ENCODE measurements around the gene NPPC. TPM values are rescaled to one million over a fixed set of nuclear protein-coding genes. Genes with fewer than 3 reads are reported as not detected.
"Not testable (repeated sequence)": the region's sequence is repeated elsewhere in the genome, so short reads cannot be mapped to it uniquely, and the experiment has no call there.

The NPPC gene
- total RNA-seq, 2 donors from 2014 or later: not detected

DNA sequence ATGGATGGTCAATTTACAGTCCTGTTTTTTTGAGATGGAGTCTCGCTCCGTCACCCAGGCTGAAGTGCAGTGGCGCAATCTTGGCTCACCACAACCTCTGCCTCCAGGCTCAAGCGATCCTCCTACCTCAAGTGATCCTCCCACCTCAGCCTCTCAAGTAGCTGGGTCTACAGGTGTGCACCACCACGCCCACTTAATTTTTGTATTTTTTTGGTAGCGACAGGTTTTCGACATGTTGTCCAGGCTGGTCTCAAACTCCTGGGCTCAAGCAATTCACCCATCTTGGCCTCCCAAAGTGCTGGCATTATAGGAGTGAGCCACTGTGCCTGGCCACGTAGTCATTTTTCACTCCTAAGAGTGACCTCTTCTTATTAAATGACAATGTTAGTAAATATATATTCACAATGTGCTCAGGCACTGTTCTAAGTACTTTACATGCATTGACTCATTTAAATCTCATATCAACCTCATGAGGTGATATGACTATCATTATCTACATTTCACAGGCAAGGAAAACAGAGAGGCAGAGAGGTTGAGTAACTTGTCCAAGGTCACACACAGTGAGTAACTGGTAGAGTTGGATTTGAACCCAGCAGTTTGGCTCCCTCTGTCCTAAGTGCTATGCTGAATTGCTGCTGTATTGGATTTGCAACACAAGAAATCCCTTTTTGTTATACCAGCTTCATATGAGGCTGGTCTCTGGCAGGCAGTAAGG is 29.7 kb upstream of the NPPC start:
- H3K4me3 ChIP-seq: no peak overlapping the region
- peaks cover 1 to 3% of the 10 kb centered on the region in 2 donors for H3K4me1 ChIP-seq (ENCODE audit: control insufficient read depth in 1 of 2, low read depth in 2 of 2)
- ATAC-seq (ENCODE audit: insufficient number of reproducible peaks, low FRiP score, low read depth) (no peak), DNase-seq (ENCODE audit: low spot score) (no peak)
- H3K9me3 ChIP-seq: no peaks in the 10 kb centered on the region
- H3K36me3 ChIP-seq: no peaks in the 10 kb centered on the region
- TF ChIP-seq, protein P1, sequence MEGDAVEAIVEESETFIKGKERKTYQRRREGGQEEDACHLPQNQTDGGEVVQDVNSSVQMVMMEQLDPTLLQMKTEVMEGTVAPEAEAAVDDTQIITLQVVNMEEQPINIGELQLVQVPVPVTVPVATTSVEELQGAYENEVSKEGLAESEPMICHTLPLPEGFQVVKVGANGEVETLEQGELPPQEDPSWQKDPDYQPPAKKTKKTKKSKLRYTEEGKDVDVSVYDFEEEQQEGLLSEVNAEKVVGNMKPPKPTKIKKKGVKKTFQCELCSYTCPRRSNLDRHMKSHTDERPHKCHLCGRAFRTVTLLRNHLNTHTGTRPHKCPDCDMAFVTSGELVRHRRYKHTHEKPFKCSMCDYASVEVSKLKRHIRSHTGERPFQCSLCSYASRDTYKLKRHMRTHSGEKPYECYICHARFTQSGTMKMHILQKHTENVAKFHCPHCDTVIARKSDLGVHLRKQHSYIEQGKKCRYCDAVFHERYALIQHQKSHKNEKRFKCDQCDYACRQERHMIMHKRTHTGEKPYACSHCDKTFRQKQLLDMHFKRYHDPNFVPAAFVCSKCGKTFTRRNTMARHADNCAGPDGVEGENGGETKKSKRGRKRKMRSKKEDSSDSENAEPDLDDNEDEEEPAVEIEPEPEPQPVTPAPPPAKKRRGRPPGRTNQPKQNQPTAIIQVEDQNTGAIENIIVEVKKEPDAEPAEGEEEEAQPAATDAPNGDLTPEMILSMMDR (IDR thresholded peaks at IDR 0.05): no peak
- no peak overlapping the region for H3K27ac ChIP-seq
- H3K27me3 ChIP-seq (replicated peaks; ENCODE audit: insufficient read depth): no peaks in the 10 kb centered on the region

DNA sequence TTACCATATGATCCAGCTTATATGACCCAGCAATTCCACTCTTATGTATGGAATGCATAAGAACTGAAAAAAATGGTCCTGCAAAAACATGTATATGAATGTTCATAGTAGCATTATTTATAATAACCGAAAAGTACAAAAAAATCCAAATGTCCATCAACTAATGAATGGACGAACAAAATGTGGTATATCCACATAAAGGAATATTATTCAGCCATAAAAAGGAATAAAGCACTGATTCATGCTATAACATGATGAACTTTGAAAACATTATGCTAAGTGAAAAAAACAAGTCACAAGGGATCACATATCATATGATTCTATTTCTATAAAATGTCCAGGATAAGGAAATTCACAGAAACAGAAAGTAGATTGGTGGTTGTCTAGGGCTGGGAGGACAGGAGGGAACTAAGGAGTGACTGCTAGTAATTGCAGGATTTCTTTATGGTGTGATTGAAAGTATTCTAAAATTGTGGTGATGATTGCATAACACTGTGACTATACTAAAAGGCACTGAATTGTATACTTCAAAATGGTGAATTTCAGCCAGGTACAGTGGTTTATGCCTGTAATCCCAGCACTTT is 25.3 kb upstream of the NPPC start:
- H3K27me3 ChIP-seq (replicated peaks; ENCODE audit: insufficient read depth): no peaks in the 10 kb centered on the region
- no peak overlapping the region for H3K27ac ChIP-seq
- no peaks in the 10 kb centered on the region for H3K9me3 ChIP-seq
- ATAC-seq (ENCODE audit: insufficient number of reproducible peaks, low FRiP score, low read depth) (no peak), DNase-seq (ENCODE audit: low spot score) (no peak)
- H3K36me3 ChIP-seq: no peaks in the 10 kb centered on the region
- H3K4me1 ChIP-seq (ENCODE audit: control insufficient read depth in 1 of 2, low read depth in 2 of 2): no peaks in the 10 kb centered on the region
- TF ChIP-seq, protein P1 (IDR thresholded peaks at IDR 0.05): no peak
- H3K4me3 ChIP-seq: no peak overlapping the region

DNA sequence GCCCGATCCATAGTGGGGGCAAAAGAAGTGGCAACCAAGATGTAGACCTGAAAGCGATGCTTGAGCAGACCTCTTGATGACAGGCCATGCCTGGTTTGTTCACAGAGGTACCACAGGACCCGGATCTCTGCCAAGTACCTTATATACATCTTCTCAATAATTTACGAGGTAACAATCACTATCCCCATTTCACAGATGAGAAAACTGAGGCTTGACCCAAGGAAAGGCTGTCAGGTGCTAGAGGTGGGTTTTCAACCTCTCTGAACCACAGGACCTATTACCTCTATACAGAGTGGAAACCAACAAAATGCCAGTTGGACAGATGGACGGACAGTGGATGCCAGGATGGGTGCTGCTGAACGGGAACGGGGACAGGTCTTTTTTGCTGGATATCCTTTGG is 21.5 kb upstream of the NPPC start:
- no peak overlapping the region for H3K27ac ChIP-seq
- H3K4me3 ChIP-seq: no peak overlapping the region
- ATAC-seq (ENCODE audit: insufficient number of reproducible peaks, low FRiP score, low read depth) (no peak), DNase-seq (ENCODE audit: low spot score) (no peak)
- TF ChIP-seq, protein P1 (IDR thresholded peaks at IDR 0.05): no peak
- no peaks in the 10 kb centered on the region for H3K36me3 ChIP-seq
- no peaks in the 10 kb centered on the region for H3K27me3 ChIP-seq (replicated peaks; ENCODE audit: insufficient read depth)
- no peaks in the 10 kb centered on the region for H3K4me1 ChIP-seq (ENCODE audit: control insufficient read depth in 1 of 2, low read depth in 2 of 2)
- no peaks in the 10 kb centered on the region for H3K9me3 ChIP-seq

DNA sequence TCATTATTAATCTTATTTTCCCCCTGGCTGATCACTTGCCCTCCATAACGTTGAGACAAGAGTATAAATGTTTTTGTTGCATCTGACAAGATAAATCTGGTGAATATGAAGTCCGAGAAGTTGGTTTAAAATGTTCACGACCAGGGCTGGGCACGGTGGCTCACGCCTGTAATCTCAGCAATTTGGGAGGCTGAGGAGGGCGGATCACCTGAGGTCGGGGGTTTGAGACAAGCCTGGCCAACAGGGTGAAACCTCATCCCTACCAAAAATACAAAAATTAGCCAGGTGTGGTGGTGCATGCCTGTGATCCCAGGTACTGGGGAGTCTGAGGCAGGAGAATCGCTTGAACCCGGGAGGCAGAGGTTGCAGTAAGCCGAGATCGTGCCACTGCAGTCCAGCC is 20.9 kb upstream of the NPPC start:
- not testable (repeated sequence) for H3K27ac ChIP-seq; ATAC-seq (ENCODE audit: insufficient number of reproducible peaks, low FRiP score, low read depth)

DNA sequence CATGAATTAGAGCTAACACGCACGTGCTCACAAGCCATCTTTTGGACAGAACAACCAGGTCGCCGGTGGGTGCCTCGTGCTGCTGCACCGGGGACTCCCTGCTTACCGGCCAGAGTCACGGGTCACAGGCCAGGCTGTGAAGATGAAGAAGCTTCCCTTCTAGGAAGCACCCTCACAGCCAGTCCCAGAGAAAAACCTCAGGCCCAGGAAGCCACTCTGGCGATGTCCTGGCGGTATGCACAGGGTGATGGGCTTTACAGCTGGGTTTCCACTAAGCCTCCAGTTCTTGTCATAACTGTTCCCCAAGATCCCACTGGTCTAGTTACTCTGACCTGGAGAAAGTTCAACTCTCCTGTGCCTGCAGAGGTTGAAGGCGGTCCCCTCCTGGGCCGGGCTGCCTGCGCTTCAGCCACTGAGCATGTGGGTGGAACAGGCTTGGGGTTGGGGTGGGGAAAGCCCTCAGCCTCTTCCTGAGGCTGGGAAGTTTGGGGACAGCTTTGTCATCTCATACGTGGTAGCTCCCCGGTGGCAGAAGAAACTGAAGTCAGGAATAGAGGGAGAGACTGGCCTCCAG is 20.1 kb upstream of the NPPC start:
- H3K27me3 ChIP-seq (replicated peaks; ENCODE audit: insufficient read depth): no peaks in the 10 kb centered on the region
- no peaks in the 10 kb centered on the region for H3K9me3 ChIP-seq
- no peaks in the 10 kb centered on the region for H3K36me3 ChIP-seq
- ATAC-seq (ENCODE audit: insufficient number of reproducible peaks, low FRiP score, low read depth): no peak
- no peak overlapping the region for H3K27ac ChIP-seq
- TF ChIP-seq, protein P1 (IDR thresholded peaks at IDR 0.05): no peak
- no peak for DNase-seq (ENCODE audit: low spot score)
- H3K4me3 ChIP-seq: no peak overlapping the region
- no peaks in the 10 kb centered on the region for H3K4me1 ChIP-seq (ENCODE audit: control insufficient read depth in 1 of 2, low read depth in 2 of 2)

More for the DNA sequence above, 20.9 kb upstream of the NPPC start:
- not testable (repeated sequence) for H3K36me3 ChIP-seq; H3K9me3 ChIP-seq; H3K4me3 ChIP-seq; H3K27me3 ChIP-seq (replicated peaks; ENCODE audit: insufficient read depth); DNase-seq (ENCODE audit: low spot score); H3K4me1 ChIP-seq (ENCODE audit: control insufficient read depth in 1 of 2, low read depth in 2 of 2)

All from thoracic aorta (tissue), 2 donors.